ENCODE measurements around the gene SCTR. TPM values are rescaled to one million over a fixed set of nuclear protein-coding genes. Genes with fewer than 3 reads are reported as not detected.

Gene SCTR
- total RNA-seq, 1 experiment from 2014 or later = not detected

- no peaks in the 10 kb centered on the region for H3K36me3 ChIP-seq (ENCODE audit: insufficient read depth, low read length)
- H3K79me2 ChIP-seq (ENCODE audit: low read length) = no peaks in the 10 kb centered on the region
- H4K20me1 ChIP-seq (ENCODE audit: insufficient read depth, low read depth, low read length) = no peaks in the 10 kb centered on the region
- H3K9ac ChIP-seq (ENCODE audit: low read length) = no peak overlapping the region
- H3K4me3 ChIP-seq (ENCODE audit: low read length) = no peak overlapping the region
- no peak overlapping the region for H2AFZ ChIP-seq (ENCODE audit: low read length)
- no peak overlapping the region for H3K27ac ChIP-seq (ENCODE audit: low read length)
- H3K4me2 ChIP-seq (ENCODE audit: low read depth, low read length, poor library complexity, severe bottlenecking) = no peak overlapping the region
- DNase-seq = no peak
- no peaks in the 10 kb centered on the region for H3K4me1 ChIP-seq (ENCODE audit: low read length)
- H3K27me3 ChIP-seq (ENCODE audit: low read length) = no peaks in the 10 kb centered on the region
- H3K9me2 ChIP-seq (replicated peaks; ENCODE audit: insufficient read depth, low read length) = no peaks in the 10 kb centered on the region
- H3K9me3 ChIP-seq (ENCODE audit: low read length) = no peaks in the 10 kb centered on the region
These were observed 24.3 kb upstream of the SCTR start for GRCh38 chr2:119548516-119549120.

- no peaks in the 10 kb centered on the region for H3K4me1 ChIP-seq (ENCODE audit: low read length)
- no peaks in the 10 kb centered on the region for H3K9me2 ChIP-seq (replicated peaks; ENCODE audit: insufficient read depth, low read length)
- no peak for DNase-seq
- H3K79me2 ChIP-seq (ENCODE audit: low read length) = no peaks in the 10 kb centered on the region
- no peak overlapping the region for H2AFZ ChIP-seq (ENCODE audit: low read length)
- H3K4me2 ChIP-seq (ENCODE audit: low read depth, low read length, poor library complexity, severe bottlenecking) = no peak overlapping the region
- H3K36me3 ChIP-seq (ENCODE audit: insufficient read depth, low read length) = no peaks in the 10 kb centered on the region
- no peaks in the 10 kb centered on the region for H4K20me1 ChIP-seq (ENCODE audit: insufficient read depth, low read depth, low read length)
- H3K4me3 ChIP-seq (ENCODE audit: low read length) = no peak overlapping the region
- H3K27me3 ChIP-seq (ENCODE audit: low read length) = no peaks in the 10 kb centered on the region
- no peak overlapping the region for H3K9ac ChIP-seq (ENCODE audit: low read length)
- no peak overlapping the region for H3K27ac ChIP-seq (ENCODE audit: low read length)
- H3K9me3 ChIP-seq (ENCODE audit: low read length) = no peaks in the 10 kb centered on the region
These were observed 22.1 kb upstream of the SCTR start for GRCh38 chr2:119546447-119546767.

GRCh38 chr2:119545754-119546446 lies 21.6 kb upstream of the SCTR start:
- Histone ChIP-seq H3K4me2 (ENCODE audit: low read depth, low read length, poor library complexity, severe bottlenecking) (no peak overlapping the region), H3K27me3 (ENCODE audit: low read length) (no peaks in the 10 kb centered on the region), H4K20me1 (ENCODE audit: insufficient read depth, low read depth, low read length) (no peaks in the 10 kb centered on the region), H3K27ac (ENCODE audit: low read length) (no peak overlapping the region), H3K9me3 (ENCODE audit: low read length) (no peaks in the 10 kb centered on the region), H3K4me1 (ENCODE audit: low read length) (no peaks in the 10 kb centered on the region), H3K79me2 (ENCODE audit: low read length) (no peaks in the 10 kb centered on the region), H3K36me3 (ENCODE audit: insufficient read depth, low read length) (no peaks in the 10 kb centered on the region), H3K4me3 (ENCODE audit: low read length) (no peak overlapping the region), H3K9me2 (replicated peaks; ENCODE audit: insufficient read depth, low read length) (no peaks in the 10 kb centered on the region), H2AFZ (ENCODE audit: low read length) (no peak overlapping the region), H3K9ac (ENCODE audit: low read length) (no peak overlapping the region)
- DNase-seq = no peak

- H4K20me1 ChIP-seq (ENCODE audit: insufficient read depth, low read depth, low read length) = no peaks in the 10 kb centered on the region
- H3K9ac ChIP-seq (ENCODE audit: low read length) = no peak overlapping the region
- H3K4me2 ChIP-seq (ENCODE audit: low read depth, low read length, poor library complexity, severe bottlenecking) = no peak overlapping the region
- no peak overlapping the region for H3K27ac ChIP-seq (ENCODE audit: low read length)
- no peak overlapping the region for H3K4me3 ChIP-seq (ENCODE audit: low read length)
- H3K4me1 ChIP-seq (ENCODE audit: low read length) = no peaks in the 10 kb centered on the region
- H3K27me3 ChIP-seq (ENCODE audit: low read length) = no peaks in the 10 kb centered on the region
- DNase-seq = no peak
- H3K9me2 ChIP-seq (replicated peaks; ENCODE audit: insufficient read depth, low read length) = no peaks in the 10 kb centered on the region
- no peak overlapping the region for H2AFZ ChIP-seq (ENCODE audit: low read length)
- H3K36me3 ChIP-seq (ENCODE audit: insufficient read depth, low read length) = no peaks in the 10 kb centered on the region
- no peaks in the 10 kb centered on the region for H3K79me2 ChIP-seq (ENCODE audit: low read length)
- no peaks in the 10 kb centered on the region for H3K9me3 ChIP-seq (ENCODE audit: low read length)
These were observed 20.7 kb upstream of the SCTR start for GRCh38 chr2:119544939-119545475.

- Histone ChIP-seq H3K4me3 (ENCODE audit: low read length) (no peak within 1 kb of the TSS), H3K4me2 (ENCODE audit: low read depth, low read length, poor library complexity, severe bottlenecking) (no peak within 1 kb of the TSS)
These were observed 20.0 kb upstream of the SCTR start, which contains the start of gene CFAP221 for GRCh38 chr2:119544075-119544938. Gene CFAP221 (plus strand): TSS chr2:119544449. CDS start chr2:119546132, 1,683 bp downstream.

GRCh38 chr2:119541476-119541875 lies 17.2 kb upstream of the SCTR start:
- Histone ChIP-seq H3K9me2 (replicated peaks; ENCODE audit: insufficient read depth, low read length) (no peaks in the 10 kb centered on the region), H3K27ac (ENCODE audit: low read length) (no peak overlapping the region), H3K4me3 (ENCODE audit: low read length) (no peak overlapping the region), H3K9me3 (ENCODE audit: low read length) (no peaks in the 10 kb centered on the region), H3K9ac (ENCODE audit: low read length) (no peak overlapping the region), H2AFZ (ENCODE audit: low read length) (no peak overlapping the region), H3K27me3 (ENCODE audit: low read length) (no peaks in the 10 kb centered on the region), H4K20me1 (ENCODE audit: insufficient read depth, low read depth, low read length) (no peaks in the 10 kb centered on the region), H3K4me2 (ENCODE audit: low read depth, low read length, poor library complexity, severe bottlenecking) (no peak overlapping the region), H3K36me3 (ENCODE audit: insufficient read depth, low read length) (no peaks in the 10 kb centered on the region), H3K4me1 (ENCODE audit: low read length) (no peaks in the 10 kb centered on the region), H3K79me2 (ENCODE audit: low read length) (no peaks in the 10 kb centered on the region)
- no peak for DNase-seq

More at GRCh38 chr2:119544075-119544938, 20.0 kb upstream of the SCTR start, which contains the start of gene CFAP221:
- no peaks in the 10 kb centered on the region for H3K36me3 ChIP-seq (ENCODE audit: insufficient read depth, low read length)
- no peak within 1 kb of the TSS for H3K27ac ChIP-seq (ENCODE audit: low read length)
- H3K27me3 ChIP-seq (ENCODE audit: low read length) = no peaks in the 10 kb centered on the region
- H3K9me3 ChIP-seq (ENCODE audit: low read length) = no peaks in the 10 kb centered on the region
- H3K9me2 ChIP-seq (replicated peaks; ENCODE audit: insufficient read depth, low read length) = no peaks in the 10 kb centered on the region
- no peaks in the 10 kb centered on the region for H4K20me1 ChIP-seq (ENCODE audit: insufficient read depth, low read depth, low read length)
- H3K79me2 ChIP-seq (ENCODE audit: low read length) = no peaks in the 10 kb centered on the region
- no peak within 1 kb of the TSS for H2AFZ ChIP-seq (ENCODE audit: low read length)
- no peak within 1 kb of the TSS for H3K9ac ChIP-seq (ENCODE audit: low read length)
- no peaks in the 10 kb centered on the region for H3K4me1 ChIP-seq (ENCODE audit: low read length)
- DNase-seq = no peak

GRCh38 chr2:119537792-119538191 lies 13.5 kb upstream of the SCTR start:
- H3K9me2 ChIP-seq (replicated peaks; ENCODE audit: insufficient read depth, low read length) = no peaks in the 10 kb centered on the region
- no peaks in the 10 kb centered on the region for H3K79me2 ChIP-seq (ENCODE audit: low read length)
- H3K36me3 ChIP-seq (ENCODE audit: insufficient read depth, low read length) = no peaks in the 10 kb centered on the region
- H3K27me3 ChIP-seq (ENCODE audit: low read length) = no peaks in the 10 kb centered on the region
- no peak overlapping the region for H3K4me3 ChIP-seq (ENCODE audit: low read length)
- H2AFZ ChIP-seq (ENCODE audit: low read length) = no peak overlapping the region
- H3K9ac ChIP-seq (ENCODE audit: low read length) = no peak overlapping the region
- H3K4me2 ChIP-seq (ENCODE audit: low read depth, low read length, poor library complexity, severe bottlenecking) = no peak overlapping the region
- H3K9me3 ChIP-seq (ENCODE audit: low read length) = peaks cover 6% of the 10 kb centered on the region; the same call in 1 of the 2 replicates
- H3K4me1 ChIP-seq (ENCODE audit: low read length) = no peaks in the 10 kb centered on the region
- no peaks in the 10 kb centered on the region for H4K20me1 ChIP-seq (ENCODE audit: insufficient read depth, low read depth, low read length)
- DNase-seq = no peak
- H3K27ac ChIP-seq (ENCODE audit: low read length) = no peak overlapping the region

GRCh38 chr2:119536707-119537106 lies 12.4 kb upstream of the SCTR start:
- H3K4me1 ChIP-seq (ENCODE audit: low read length) = no peaks in the 10 kb centered on the region
- no peaks in the 10 kb centered on the region for H4K20me1 ChIP-seq (ENCODE audit: insufficient read depth, low read depth, low read length)
- no peak overlapping the region for H3K4me3 ChIP-seq (ENCODE audit: low read length)
- no peaks in the 10 kb centered on the region for H3K36me3 ChIP-seq (ENCODE audit: insufficient read depth, low read length)
- peaks cover 6% of the 10 kb centered on the region; the same call in 1 of the 2 replicates for H3K9me3 ChIP-seq (ENCODE audit: low read length)
- H3K9me2 ChIP-seq (replicated peaks; ENCODE audit: insufficient read depth, low read length) = no peaks in the 10 kb centered on the region
- no peaks in the 10 kb centered on the region for H3K79me2 ChIP-seq (ENCODE audit: low read length)
- no peaks in the 10 kb centered on the region for H3K27me3 ChIP-seq (ENCODE audit: low read length)
- H3K27ac ChIP-seq (ENCODE audit: low read length) = no peak overlapping the region
- H3K9ac ChIP-seq (ENCODE audit: low read length) = no peak overlapping the region
- no peak for DNase-seq
- H2AFZ ChIP-seq (ENCODE audit: low read length) = no peak overlapping the region
- H3K4me2 ChIP-seq (ENCODE audit: low read depth, low read length, poor library complexity, severe bottlenecking) = no peak overlapping the region

Data from Karpas-422 (cell line).